ENCODE data around the gene UBASH3A.

The UBASH3A gene

DNA sequence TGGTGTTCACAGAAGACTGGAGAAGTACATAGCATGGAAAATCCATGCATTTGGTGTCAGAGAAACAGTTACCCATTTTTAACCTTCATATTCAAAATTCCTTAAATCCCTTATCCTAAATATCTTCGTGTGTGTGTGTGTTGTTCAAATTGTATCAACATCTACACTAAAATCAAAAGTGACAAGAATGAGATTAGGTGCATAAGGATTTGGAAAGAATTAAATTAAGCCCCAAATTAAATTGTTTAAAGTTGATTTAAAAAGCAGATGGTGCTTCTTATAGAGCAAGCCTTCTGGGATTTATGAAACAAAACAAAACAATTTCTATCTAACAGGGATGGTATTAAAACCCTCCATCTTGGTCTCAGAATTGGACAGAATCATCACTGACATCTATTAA, 87.6 kb downstream of the UBASH3A start:
- DNase-seq (ENCODE audit: low read depth): no peak

DNA sequence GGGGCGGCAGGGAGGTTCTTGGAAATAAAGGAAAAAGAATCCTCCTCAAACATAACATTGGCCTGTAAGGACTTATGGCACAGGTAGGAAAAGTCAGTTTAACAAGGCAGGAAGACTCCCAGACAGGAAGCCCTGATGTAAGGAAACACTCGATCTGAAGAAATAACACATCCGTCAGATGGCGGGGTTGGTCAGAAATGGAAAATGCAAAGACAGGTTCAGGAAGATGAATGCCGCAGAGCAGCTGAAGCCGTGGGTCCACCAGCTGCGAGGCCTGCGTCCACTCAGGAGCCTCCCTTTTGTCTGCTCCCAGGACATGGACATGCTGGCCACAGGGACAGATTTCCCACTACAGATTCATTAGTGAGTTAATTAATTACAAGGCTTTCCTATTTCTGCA, 88.5 kb downstream of the UBASH3A start:
- no peak for DNase-seq (ENCODE audit: low read depth)

DNA sequence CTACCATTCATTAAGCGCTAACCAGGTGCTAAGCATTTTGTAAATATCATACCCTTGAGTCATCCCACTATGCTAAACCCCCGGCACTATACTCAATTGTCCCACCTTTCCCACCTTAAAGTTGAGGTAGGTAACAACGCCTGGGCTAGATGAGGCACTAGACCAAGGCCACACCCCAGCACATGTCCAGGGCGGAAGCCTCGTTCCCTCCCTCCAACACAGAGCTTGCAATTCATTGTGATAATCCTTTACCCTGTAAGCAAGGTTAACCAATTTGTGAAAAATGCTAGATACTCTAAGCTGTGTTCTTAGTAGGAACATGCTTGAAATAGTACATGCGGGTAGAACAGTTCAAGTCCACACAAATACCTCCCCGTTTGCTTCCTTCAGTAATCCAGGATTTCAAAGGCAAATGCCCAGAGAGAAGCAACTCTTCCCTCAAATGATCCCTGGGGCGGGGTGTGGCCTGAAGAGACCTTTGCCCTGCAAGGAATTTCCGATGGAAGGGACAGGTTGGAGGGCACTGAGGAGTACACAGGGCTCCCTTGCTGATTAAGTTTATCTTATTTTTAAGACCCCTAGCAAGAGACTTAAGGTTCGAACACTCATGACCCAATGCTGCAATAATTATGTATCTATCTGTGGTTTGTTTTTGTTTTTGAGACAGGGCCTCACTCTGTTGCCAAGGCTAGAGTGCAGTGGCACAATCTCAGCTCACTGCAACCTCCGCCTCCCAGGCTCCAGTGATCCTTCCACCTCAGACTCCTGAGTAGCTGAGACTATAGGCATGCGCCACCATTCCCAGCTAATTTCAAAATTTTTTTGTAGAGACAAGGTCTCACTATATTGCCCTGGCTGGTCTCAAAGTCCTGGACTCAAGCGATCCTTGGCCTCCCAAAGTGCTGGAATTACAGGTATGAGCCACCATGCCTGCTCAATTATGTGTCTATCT, 89.7 kb downstream of the UBASH3A start:
- DNase-seq (ENCODE audit: low read depth): no peak

DNA sequence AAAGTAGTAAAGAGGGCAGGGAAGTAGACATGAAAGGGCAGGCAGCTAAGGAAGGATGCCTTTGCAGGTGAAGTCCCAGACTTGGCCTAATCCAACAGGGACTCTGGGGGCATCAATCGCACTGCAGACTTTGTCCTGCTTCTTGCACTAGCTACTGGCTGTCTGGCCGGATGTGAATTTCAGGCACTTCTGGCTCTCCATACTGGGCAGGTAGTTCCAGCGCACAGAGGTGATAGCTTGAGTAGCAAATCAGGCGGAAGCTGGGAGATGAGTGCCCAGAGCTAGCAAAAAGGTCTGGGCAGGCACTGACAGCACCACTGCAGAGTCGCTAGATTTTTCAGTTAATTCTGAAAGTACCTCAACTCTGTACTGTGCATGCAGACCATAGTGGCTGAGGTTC, 91.3 kb downstream of the UBASH3A start:
- no peak for DNase-seq (ENCODE audit: low read depth)

DNA sequence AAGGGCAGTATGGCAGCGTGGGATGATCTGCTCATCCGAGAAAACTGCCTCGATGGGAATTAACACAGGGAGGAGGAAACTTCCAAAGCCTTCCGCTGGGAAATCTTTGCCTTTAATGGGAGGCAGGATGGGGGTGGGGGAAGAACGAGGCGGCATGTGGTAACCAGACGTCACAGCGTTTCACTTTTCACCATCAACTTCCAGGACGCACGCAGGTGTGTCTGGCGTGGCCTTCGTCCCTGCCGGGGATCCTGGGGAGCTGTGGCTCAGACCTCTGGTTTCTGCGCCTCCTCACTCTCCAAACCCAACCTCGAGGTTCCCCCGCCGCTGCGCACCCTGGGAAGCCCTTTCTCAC, 92.0 kb downstream of the UBASH3A start:
- no peak for DNase-seq (ENCODE audit: low read depth)

DNA sequence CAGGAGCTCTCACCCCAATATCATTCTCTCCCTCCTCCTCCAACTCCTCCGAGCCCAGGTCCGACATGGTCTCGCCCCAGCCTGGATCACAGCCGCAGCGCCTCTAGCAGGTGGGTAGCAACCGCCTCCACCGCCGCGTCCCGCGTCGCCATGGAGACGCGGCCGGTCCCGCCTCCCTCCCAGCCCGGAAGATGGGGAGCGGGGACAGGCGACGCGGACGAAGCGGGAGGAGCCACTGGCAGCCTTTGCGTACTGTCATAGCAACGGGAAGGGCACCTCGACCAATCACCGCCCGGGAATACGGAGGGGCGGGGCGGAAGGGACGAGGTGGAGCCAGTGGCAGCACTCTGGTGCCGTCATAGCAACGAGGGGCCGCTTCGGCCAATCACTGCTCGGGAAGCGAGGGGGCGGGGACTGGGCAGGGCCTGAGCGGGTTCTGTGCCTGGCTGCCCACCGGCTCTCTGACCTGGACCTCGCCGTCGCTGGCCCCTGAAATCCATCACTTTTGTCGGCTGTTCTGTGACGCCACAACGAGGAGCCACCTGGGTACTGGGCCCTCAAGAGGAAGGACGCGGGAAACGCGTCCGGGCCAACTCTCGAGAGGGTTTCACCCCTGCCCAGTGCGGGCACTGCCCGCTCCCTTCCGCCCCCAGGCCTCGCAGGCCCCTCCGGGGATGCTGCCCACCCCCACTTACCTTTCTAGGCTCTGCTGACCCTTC, 92.6 kb downstream of the UBASH3A start, which contains the start of gene RSPH1:
Gene RSPH1, minus strand, starts transcription at position 105 of the 719 bp plus-strand sequence. Its CDS starts 38 bp downstream, at position 67.
- DNase-seq (ENCODE audit: low read depth): peak; percentile 95

DNA sequence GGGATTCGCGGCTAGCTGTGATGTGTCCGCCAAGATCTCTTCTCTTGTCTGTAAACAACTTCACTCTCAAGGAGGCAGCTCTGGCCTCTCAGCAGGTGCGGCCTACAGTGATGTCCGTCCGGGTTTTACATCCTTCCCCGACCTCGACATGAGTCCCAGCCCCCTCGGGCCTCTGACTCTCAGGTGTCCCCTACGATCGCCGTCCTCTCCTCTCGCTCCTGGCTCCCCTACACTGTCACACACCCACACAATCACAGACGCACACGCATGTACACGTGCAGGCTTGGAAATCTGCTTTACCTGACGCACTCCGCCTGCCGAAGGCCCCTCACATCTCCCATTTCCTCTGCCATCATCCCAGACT, 93.1 kb downstream of the UBASH3A start:
- DNase-seq (ENCODE audit: low read depth): no peak

Measured in stimulated activated CD8-positive, alpha-beta memory T cell treated with anti-CD3 and anti-CD28 coated beads, Interleukin-15, amount 100 ng/mL, for 24 hours (primary cell).